ENCODE results near the gene USP48.

GRCh38 chr1:21629971-21630370 is 153.0 kb downstream of the USP48 start:
- TF ChIP-seq CTCF (IDR thresholded peaks at IDR 0.05): no peak
- TF ChIP-seq POLR2AphosphoS5 (IDR thresholded peaks at IDR 0.05; ENCODE audit: insufficient read depth in 1 of 2, low read depth in 1 of 2): no peak
- no peak for TF ChIP-seq POLR2A (IDR thresholded peaks at IDR 0.05)

Measured in vagina (tissue), 2 donors.